ENCODE measurements around the gene NDUFC2.

DNA sequence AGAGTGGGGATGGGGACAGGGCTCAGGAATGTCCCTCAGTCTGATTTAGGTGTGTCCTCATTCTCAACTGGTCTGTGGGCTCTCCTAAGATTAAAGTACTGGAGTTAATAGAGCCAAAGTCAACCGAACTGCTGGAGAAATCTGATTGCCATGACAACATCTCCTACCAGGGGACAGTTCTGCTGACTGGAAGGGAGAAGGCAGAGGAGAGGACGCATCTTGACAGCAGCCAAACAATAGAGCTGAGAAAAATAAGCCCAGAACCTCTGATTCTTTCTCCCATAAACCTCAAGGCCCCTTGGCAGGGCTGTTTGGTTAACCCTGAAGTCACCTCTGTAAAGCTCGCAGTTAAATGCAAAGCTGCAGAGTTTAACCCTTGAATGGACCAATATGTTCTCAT lies 59.4 kb downstream of the NDUFC2 start:
- TF ChIP-seq, protein P1, sequence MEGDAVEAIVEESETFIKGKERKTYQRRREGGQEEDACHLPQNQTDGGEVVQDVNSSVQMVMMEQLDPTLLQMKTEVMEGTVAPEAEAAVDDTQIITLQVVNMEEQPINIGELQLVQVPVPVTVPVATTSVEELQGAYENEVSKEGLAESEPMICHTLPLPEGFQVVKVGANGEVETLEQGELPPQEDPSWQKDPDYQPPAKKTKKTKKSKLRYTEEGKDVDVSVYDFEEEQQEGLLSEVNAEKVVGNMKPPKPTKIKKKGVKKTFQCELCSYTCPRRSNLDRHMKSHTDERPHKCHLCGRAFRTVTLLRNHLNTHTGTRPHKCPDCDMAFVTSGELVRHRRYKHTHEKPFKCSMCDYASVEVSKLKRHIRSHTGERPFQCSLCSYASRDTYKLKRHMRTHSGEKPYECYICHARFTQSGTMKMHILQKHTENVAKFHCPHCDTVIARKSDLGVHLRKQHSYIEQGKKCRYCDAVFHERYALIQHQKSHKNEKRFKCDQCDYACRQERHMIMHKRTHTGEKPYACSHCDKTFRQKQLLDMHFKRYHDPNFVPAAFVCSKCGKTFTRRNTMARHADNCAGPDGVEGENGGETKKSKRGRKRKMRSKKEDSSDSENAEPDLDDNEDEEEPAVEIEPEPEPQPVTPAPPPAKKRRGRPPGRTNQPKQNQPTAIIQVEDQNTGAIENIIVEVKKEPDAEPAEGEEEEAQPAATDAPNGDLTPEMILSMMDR (IDR thresholded peaks at IDR 0.05; ENCODE audit: poor library complexity, severe bottlenecking): no peak
- TF ChIP-seq EZH2 (IDR thresholded peaks at IDR 0.05; ENCODE audit: borderline replicate concordance, insufficient read depth, low read length, poor library complexity, severe bottlenecking) (no peak), MXI1 (conservative IDR thresholded peaks at IDR 0.05; ENCODE audit: poor library complexity, severe bottlenecking) (no peak)
- TF ChIP-seq, protein P2, sequence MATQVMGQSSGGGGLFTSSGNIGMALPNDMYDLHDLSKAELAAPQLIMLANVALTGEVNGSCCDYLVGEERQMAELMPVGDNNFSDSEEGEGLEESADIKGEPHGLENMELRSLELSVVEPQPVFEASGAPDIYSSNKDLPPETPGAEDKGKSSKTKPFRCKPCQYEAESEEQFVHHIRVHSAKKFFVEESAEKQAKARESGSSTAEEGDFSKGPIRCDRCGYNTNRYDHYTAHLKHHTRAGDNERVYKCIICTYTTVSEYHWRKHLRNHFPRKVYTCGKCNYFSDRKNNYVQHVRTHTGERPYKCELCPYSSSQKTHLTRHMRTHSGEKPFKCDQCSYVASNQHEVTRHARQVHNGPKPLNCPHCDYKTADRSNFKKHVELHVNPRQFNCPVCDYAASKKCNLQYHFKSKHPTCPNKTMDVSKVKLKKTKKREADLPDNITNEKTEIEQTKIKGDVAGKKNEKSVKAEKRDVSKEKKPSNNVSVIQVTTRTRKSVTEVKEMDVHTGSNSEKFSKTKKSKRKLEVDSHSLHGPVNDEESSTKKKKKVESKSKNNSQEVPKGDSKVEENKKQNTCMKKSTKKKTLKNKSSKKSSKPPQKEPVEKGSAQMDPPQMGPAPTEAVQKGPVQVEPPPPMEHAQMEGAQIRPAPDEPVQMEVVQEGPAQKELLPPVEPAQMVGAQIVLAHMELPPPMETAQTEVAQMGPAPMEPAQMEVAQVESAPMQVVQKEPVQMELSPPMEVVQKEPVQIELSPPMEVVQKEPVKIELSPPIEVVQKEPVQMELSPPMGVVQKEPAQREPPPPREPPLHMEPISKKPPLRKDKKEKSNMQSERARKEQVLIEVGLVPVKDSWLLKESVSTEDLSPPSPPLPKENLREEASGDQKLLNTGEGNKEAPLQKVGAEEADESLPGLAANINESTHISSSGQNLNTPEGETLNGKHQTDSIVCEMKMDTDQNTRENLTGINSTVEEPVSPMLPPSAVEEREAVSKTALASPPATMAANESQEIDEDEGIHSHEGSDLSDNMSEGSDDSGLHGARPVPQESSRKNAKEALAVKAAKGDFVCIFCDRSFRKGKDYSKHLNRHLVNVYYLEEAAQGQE (IDR thresholded peaks at IDR 0.05; ENCODE audit: borderline replicate concordance): peak; percentile 53
